Suppressor macrophage treated with lipopolysaccharide for 4 hours (primary cell): ENCODE data around the gene TMCC2.
A peak's percentile ranks its signal among the peaks of the same experiment; 100 is the strongest.
"Not testable (repeated sequence)": the region's sequence is repeated elsewhere in the genome, so short reads cannot be mapped to it uniquely, and the experiment has no call there.

Experiments
- DNase-seq: peaks from one replicate; pipeline ENCODE4 v3.0.0-alpha.2; 2020

The TMCC2 gene

GRCh38 chr1:205227584-205228013 lies at the start of gene TMCC2:
TSS of gene TMCC2 (plus strand) at chr1:205227946. CDS start at chr1:205228565, 619 bp downstream.
- DNase-seq: peak; percentile 89

- no peak for DNase-seq
Measured at GRCh38 chr1:205179842-205180241, 47.9 kb upstream of the TMCC2 start.

- not testable (repeated sequence) for DNase-seq
Measured at GRCh38 chr1:205180331-205180730, 47.4 kb upstream of the TMCC2 start.

GRCh38 chr1:205182930-205183329 lies 44.8 kb upstream of the TMCC2 start:
- no peak for DNase-seq

GRCh38 chr1:205183676-205184335 lies 43.9 kb upstream of the TMCC2 start:
- DNase-seq: no peak

- no peak for DNase-seq
Measured at GRCh38 chr1:205186191-205186590, 41.6 kb upstream of the TMCC2 start.

GRCh38 chr1:205187420-205187819 lies 40.3 kb upstream of the TMCC2 start:
- no peak for DNase-seq

GRCh38 chr1:205188098-205188497 lies 39.6 kb upstream of the TMCC2 start:
- DNase-seq: no peak

- DNase-seq: no peak
Measured at GRCh38 chr1:205188596-205188995, 39.1 kb upstream of the TMCC2 start.

- DNase-seq: peak; percentile 24
Measured at GRCh38 chr1:205189131-205189530, 38.6 kb upstream of the TMCC2 start.

GRCh38 chr1:205190845-205191577 lies 36.7 kb upstream of the TMCC2 start:
- DNase-seq: no peak

GRCh38 chr1:205191622-205192021 lies 36.1 kb upstream of the TMCC2 start:
- no peak for DNase-seq

- DNase-seq: no peak
Measured at GRCh38 chr1:205192287-205192686, 35.5 kb upstream of the TMCC2 start.

- DNase-seq: peak; percentile 26
Measured at GRCh38 chr1:205199090-205199930, 28.4 kb upstream of the TMCC2 start.

GRCh38 chr1:205199931-205200299 lies 27.8 kb upstream of the TMCC2 start:
- no peak for DNase-seq

GRCh38 chr1:205204552-205204951 lies 23.2 kb upstream of the TMCC2 start:
- DNase-seq: no peak

GRCh38 chr1:205205055-205205454 lies 22.7 kb upstream of the TMCC2 start:
- no peak for DNase-seq

- no peak for DNase-seq
Measured at GRCh38 chr1:205208811-205209210, 18.9 kb upstream of the TMCC2 start.

- peak; percentile 36 for DNase-seq
Measured at GRCh38 chr1:205210756-205211168, 17.0 kb upstream of the TMCC2 start.

- DNase-seq: peak; percentile 96
Measured at GRCh38 chr1:205211169-205211838, 16.4 kb upstream of the TMCC2 start, which contains the start of gene DSTYK. TSS of gene DSTYK (minus strand) at chr1:205211702. CDS start at chr1:205211535, 167 bp downstream.

- DNase-seq: peak; percentile 38
Measured at GRCh38 chr1:205211839-205212536, 15.8 kb upstream of the TMCC2 start.

GRCh38 chr1:205214756-205215155 lies 13.0 kb upstream of the TMCC2 start:
- peak; percentile 56 for DNase-seq
